ENCODE results near the gene ATP5PF.
"Not testable (repeated sequence)": the region's sequence is repeated elsewhere in the genome, so short reads cannot be mapped to it uniquely, and the experiment has no call there.

ATP5PF gene

DNA sequence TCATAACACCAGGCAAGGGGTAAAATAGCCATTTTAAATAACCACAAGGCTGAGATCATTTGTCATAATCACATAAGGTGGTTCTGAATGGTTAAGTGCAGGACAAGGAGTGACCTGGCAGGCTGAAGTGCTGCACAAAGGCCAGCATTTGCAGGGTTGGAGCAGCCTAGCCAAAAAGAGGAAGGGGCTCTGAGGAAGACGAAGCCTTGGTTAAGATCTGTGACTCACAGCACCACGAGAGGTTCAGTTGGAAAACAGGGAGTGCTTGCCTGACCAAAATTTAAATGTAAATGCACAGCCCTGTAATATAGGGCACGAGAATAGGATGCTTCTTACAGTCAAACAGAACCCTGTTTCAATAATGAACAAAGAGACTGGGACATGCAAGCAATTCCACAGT, 12.1 kb downstream of the ATP5PF start:
- no peak for DNase-seq (ENCODE audit: low read depth)

GRCh38 chr21:25721987-25722386, 12.7 kb downstream of the ATP5PF start:
- no peak for DNase-seq (ENCODE audit: low read depth)

GRCh38 chr21:25717491-25718147, 17.1 kb downstream of the ATP5PF start:
- DNase-seq (ENCODE audit: low read depth), result no peak

- DNase-seq (ENCODE audit: low read depth), result not testable (repeated sequence)
Measured at GRCh38 chr21:25714066-25714465, 20.6 kb downstream of the ATP5PF start.

DNA sequence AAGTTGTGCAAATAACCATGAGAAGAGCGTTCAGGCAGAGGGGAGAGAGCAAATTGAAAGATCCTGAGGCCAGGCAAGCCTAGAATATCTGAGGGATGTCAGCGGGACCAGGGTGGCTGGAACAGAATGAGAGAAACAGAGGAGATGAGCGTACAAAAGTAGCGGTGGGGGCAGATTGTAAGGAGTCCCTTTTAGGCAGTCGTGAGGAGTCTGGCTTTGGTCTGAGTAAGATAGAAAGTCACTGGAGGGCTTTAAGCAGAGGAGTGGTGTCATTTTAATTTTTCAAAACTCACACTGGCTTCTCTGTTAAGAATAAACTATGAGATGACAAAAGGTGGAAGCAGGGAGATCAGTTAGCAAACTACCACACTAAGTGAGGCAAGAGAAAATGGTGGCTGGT, 24.2 kb downstream of the ATP5PF start:
- no peak for DNase-seq (ENCODE audit: low read depth)

GRCh38 chr21:25709684-25710265, 24.9 kb downstream of the ATP5PF start:
- no peak for DNase-seq (ENCODE audit: low read depth)

DNA sequence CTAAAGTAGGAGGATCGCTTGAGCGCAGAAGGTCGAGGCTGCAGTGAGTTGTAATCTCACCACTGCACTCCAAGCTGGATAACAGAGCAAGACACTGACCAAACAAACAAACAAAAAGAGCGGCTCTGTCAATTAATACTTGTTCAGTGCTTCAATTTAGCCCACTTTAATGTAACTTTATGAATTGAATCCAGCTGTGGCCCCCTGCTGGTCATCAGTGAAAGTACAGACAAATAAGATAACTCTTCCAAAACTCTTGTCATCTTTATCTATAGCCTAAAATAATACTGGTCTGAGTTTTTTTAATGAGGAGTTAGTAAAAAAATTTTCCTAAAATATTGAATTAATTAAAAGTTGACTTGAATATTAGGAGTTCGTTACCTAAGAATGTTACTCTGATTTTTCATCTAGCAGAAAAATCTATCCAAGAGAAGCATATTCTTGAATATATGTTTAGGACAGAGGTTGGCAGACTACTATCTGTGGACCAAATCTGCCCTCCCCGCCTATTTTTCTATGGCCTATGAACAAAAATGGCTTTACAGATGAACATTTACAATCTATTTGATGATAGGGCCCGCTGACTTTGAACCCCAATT, 26.1 kb downstream of the ATP5PF start:
- peak; percentile 19 for DNase-seq (ENCODE audit: low read depth)

DNA sequence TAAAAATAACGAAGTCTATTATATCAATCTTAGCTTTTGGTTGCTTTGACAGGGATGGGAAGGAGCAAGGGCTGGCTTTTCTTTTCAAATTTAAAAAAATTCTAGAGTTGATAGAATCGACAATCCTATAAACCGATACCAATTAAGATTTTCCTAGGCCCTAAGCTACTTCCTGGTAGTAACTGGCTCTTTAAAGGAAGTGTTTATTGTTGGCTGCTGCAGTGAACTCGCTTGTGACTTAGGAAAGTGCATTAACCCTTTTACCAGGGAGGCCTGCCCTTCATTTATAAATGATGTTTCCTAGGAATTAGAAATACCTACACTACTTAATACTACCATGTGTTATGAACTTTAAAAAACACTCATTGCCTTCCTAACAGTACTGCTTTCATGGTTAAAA, 33.2 kb downstream of the ATP5PF start:
- no peak for DNase-seq (ENCODE audit: low read depth)

GRCh38 chr21:25700741-25701140, 34.0 kb downstream of the ATP5PF start:
- DNase-seq (ENCODE audit: low read depth), result no peak

- not testable (repeated sequence) for DNase-seq (ENCODE audit: low read depth)
Measured at GRCh38 chr21:25695461-25695860, 39.2 kb downstream of the ATP5PF start.

GRCh38 chr21:25691976-25692375, 42.7 kb downstream of the ATP5PF start:
- DNase-seq (ENCODE audit: low read depth), result no peak

GRCh38 chr21:25689226-25689625, 45.5 kb downstream of the ATP5PF start:
- no peak for DNase-seq (ENCODE audit: low read depth)

DNA sequence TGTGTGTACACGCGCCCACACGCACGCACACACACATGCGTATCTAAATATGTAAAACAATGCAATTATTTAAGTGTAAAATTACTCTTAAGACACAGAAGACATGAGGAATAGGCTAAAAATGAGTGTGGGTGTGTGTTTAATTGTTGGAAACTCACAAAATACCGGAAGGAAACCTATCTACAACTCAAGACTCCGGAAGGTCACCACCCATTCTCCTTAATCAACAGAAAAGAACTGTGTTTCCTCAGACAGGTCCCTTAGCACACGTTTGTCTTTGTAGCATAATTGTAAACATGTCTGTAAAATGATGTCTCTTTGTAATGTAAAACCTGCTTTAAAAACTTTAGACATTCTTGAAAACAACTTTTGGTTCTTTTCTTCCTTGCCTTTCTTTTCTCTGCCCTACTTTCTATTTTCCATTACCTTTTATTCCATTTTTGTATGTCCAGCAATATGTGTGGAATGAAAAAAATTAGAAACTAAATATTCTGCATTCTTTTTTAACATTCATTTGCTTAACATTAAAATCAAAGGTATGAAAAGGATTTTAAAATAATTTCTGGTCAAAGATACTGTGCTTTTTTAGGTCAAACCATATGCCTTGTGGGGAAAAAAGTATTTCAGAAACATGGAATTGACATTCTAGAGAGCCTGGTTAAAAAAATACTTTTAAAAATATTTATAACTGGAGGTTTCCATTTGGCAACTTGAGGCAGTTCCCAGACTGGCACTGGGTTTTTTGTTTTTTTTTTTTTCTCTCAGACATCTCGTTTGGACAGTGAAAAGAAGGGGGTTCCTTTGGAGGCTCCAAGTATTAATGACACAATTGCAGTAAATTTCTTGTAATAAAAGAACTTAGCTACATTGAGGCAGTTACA, 46.2 kb downstream of the ATP5PF start:
- no peak for DNase-seq (ENCODE audit: low read depth)

DNA sequence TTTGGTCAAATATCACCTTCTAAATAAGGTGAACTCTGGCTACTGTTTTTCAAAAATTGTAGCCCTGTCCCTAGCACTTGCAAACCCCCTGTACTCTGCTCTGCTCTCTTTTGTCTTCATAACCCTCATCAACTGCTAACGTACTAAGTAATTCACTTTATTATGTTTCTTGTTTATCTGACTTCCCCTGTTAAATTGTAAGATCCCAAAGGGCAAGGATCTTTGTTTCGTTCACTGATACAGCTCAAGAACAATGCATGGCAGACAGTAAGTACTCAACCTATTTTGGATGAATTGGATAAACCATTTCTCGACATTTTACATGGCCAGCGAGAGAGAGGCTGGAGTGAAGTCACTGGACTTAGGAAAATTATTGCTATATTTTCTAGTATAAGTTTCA, 46.9 kb downstream of the ATP5PF start:
- DNase-seq (ENCODE audit: low read depth), result no peak

DNA sequence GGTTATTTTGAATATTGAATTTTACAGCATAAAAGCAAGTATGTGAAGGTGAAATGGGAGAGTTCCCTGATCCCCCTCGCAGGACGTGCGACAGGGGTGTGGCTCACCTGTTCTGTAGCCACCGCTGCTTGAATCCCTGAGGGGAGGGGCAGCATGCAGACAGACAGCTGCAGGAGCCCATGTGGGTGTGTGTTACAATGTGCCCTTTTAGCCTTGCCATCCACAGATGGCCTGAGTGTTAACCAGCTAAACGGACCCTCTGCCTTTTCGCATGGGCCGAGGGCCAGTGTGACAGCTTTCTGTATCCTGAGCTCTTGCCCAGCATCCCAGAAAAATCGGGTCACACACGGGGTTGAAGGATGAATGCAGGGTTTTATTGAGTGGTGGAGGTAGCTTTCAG, 52.3 kb downstream of the ATP5PF start:
- DNase-seq (ENCODE audit: low read depth), result no peak

DNA sequence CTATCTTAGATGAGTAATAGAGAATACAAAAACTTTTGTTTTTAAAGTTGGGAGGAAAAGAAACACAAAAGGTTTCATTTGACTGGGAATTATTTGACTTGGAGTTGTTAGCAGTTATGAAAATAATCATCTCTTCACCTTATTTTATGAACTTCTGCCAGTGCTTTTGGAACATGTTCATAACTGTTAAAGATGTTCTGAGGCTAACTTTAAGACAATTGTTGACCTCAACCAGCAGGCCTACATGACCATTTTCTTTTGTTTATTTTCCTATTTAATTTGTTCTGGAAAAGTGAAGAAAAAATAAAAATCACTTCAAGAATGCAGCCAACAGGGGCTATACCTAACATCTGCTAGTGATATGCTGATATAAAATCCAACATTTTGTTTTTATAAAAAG, 58.3 kb downstream of the ATP5PF start:
- DNase-seq (ENCODE audit: low read depth), result no peak
